Erythroblast (primary cell): Measurements from ENCODE around the gene NNT.
"Not testable (repeated sequence)": the region's sequence is repeated elsewhere in the genome, so short reads cannot be mapped to it uniquely, and the experiment has no call there.

Experiments used
- DNase-seq, 2 experiments: peaks; one replicate each; lab custom pipeline; 2025; lab: John Stamatoyannopoulos, UW
- GATA1 ChIP-seq: IDR thresholded peaks from 2 replicates; pipeline ENCODE4 v1.6.1; 2011; ENCODE audit warnings: low read depth, mild to moderate bottlenecking, control low read depth, low read length, moderate library complexity
- POLR2A ChIP-seq: IDR thresholded peaks from 2 replicates; pipeline ENCODE4 v1.6.1; 2011; ENCODE audit warnings: mild to moderate bottlenecking, low read length

Gene NNT

GRCh38 chr5:43704243-43704642 lies 101.3 kb downstream of the NNT start:
- no peak for TF ChIP-seq POLR2A
- TF ChIP-seq GATA1: no peak
- no peak for DNase-seq

GRCh38 chr5:43706576-43706975 lies 103.6 kb downstream of the NNT start:
- DNase-seq: not testable (repeated sequence)

- TF ChIP-seq POLR2A (no peak), GATA1 (no peak)
- no peak for DNase-seq
These were observed 108.5 kb downstream of the NNT start for GRCh38 chr5:43711496-43711895.

GRCh38 chr5:43712081-43712480 lies 109.1 kb downstream of the NNT start:
- no peak for TF ChIP-seq POLR2A
- no peak for DNase-seq

- not testable (repeated sequence) for DNase-seq
These were observed 116.8 kb downstream of the NNT start for GRCh38 chr5:43719783-43720182.

- TF ChIP-seq POLR2A (no peak), GATA1 (no peak)
- DNase-seq: no peak
These were observed 125.6 kb downstream of the NNT start for GRCh38 chr5:43728581-43728980.

- TF ChIP-seq GATA1: no peak
- no peak for TF ChIP-seq POLR2A
- peak; percentile 5 to 42 for DNase-seq
These were observed 127.0 kb downstream of the NNT start for GRCh38 chr5:43729846-43730478.

- no peak for TF ChIP-seq GATA1
- no peak for DNase-seq
These were observed 127.9 kb downstream of the NNT start for GRCh38 chr5:43730832-43731342.

- TF ChIP-seq GATA1: no peak
- TF ChIP-seq POLR2A: no peak
- DNase-seq: no peak
These were observed 128.6 kb downstream of the NNT start for GRCh38 chr5:43731573-43731972.

GRCh38 chr5:43745923-43746548 lies 143.1 kb downstream of the NNT start:
- DNase-seq: not testable (repeated sequence)

- no peak for TF ChIP-seq GATA1
- no peak for TF ChIP-seq POLR2A
- DNase-seq: no peak
These were observed 147.8 kb downstream of the NNT start for GRCh38 chr5:43750809-43751208.

- peak in 1 of 2 experiments; percentile 36 for DNase-seq
- TF ChIP-seq POLR2A: no peak
- no peak for TF ChIP-seq GATA1
These were observed 150.1 kb downstream of the NNT start for GRCh38 chr5:43753069-43753468.
